Heart right ventricle (tissue), 16 donors: ENCODE measurements around the gene AACS. TPM values are rescaled to one million over a fixed set of nuclear protein-coding genes. Genes with fewer than 3 reads are reported as not detected.

Experiments
- ATAC-seq, 8 donors: fragments of 200-7000 bp; cut with Tn5 transposase; one replicate each; pipeline ENCODE4 v1.9.1; 2020; ENCODE audit warnings: mild to moderate bottlenecking in 8 of 8, moderate library complexity in 8 of 8, moderate number of reproducible peaks in 1 of 8
- DNase-seq, 2 donors: peaks; one replicate each; pipeline ENCODE4 v3.0.0-alpha.2; 2020
- H3K27ac ChIP-seq, 10 donors: fragments of 200-600 bp; sonication (generic) in 2 of 10; one replicate each; pipeline versions ENCODE4 v1.5.0 to v1.8.0; 2020 to 2022; ENCODE audit warnings: mild to moderate bottlenecking in 3 of 10
- H3K27me3 ChIP-seq, 7 donors: fragments of 200-600 bp; one replicate each; pipeline ENCODE4 v1.8.0; 2021 to 2022; ENCODE audit warnings: mild to moderate bottlenecking in 2 of 7
- H3K36me3 ChIP-seq, 9 donors: fragments of 200-600 bp; sonication (generic) in 1 of 9; one replicate each; pipeline versions ENCODE4 v1.5.0 to v1.8.0; 2020 to 2022; ENCODE audit warnings: mild to moderate bottlenecking in 2 of 9
- H3K4me1 ChIP-seq, 9 donors: fragments of 200-600 bp; sonication (generic) in 1 of 9; one replicate each; pipeline versions ENCODE4 v1.5.0 to v1.8.0; 2020 to 2022; ENCODE audit warnings: mild to moderate bottlenecking in 4 of 9
- H3K4me3 ChIP-seq, 10 donors: fragments of 200-600 bp; sonication (generic) in 2 of 10; one replicate each; pipeline versions ENCODE4 v1.5.0 to v1.8.0; 2020 to 2022; ENCODE audit warnings: mild to moderate bottlenecking in 7 of 10, moderate library complexity in 2 of 10
- H3K9me3 ChIP-seq, 11 donors: fragments of 200-600 bp in 10 of 11; sonication (generic) in 2 of 11; one replicate each; pipeline versions ENCODE4 v1.5.0 to v1.8.0; 2013 to 2022; ENCODE audit warnings: mild to moderate bottlenecking in 2 of 11, control low read depth in 1 of 11, moderate library complexity in 1 of 11
- CTCF ChIP-seq, 9 donors: fragments of 200-600 bp; sonication (generic) in 2 of 9; IDR thresholded peaks; one replicate each; pipeline versions ENCODE4 v1.5.0 to v1.8.0; 2021 to 2022; ENCODE audit warnings: antibody characterized with exemption in 9 of 9, mild to moderate bottlenecking in 5 of 9, moderate library complexity in 1 of 9
- WGBS, 2 donors: extraction: QIAGEN DNeasy Blood & Tissue Kit; methylation state at CpG; one replicate each; pipeline ENCODE4 v1.1.7; 2013; ENCODE audit warnings: inconsistent platforms in 1 of 2; 5-methylcytosine and 5-hydroxymethylcytosine counted together
- intact Hi-C, 10 donors: fragments of 100-400 bp; cut with DNase I; formaldehyde crosslinking; loops; one replicate each; pipeline versions ENCODE4 v1.11.1 to v1.14.2; 2022
- polyA plus RNA-seq, 2 donors: library from polyadenylated mRNA; stranded (reverse); fragments of 200-250 nt; gene quantifications; one replicate each; pipeline ENCODE4 v1.2.3, GENCODE V29; 2013
- total RNA-seq, 10 donors: library from RNA; stranded (reverse); fragmentation: NEBNext Ultra II Directional in 3 of 10; extraction: Animal tissue kit (Norgen Biotek cat#: 25700) in 3 of 10; gene quantifications; one replicate each; pipeline versions ENCODE4 v1.2.1 to v1.2.4, GENCODE V29; 2021 to 2023
- donor health status: Arrhythmogenic right ventricular cardiomyopathy.
- donor health status: ischemic (EF 13 %, LVEDD 7.1; RV severe dilation, severe dysfunction).
- donor health status: healthy with polysubstance abuse.
- donor health status: DM: no; HTN: yes; CAD: no.
- donor health status: DM: no; HTN: no; CAD: no.
- donor health status: ischemic (EF 25% LVEDD 6.9; RV normal size, moderate dysfunction).
- donor health status: ischemic (EF 25% LVEDD 5.7; RV mildly dilated, moderate dysfunction).
- donor health status: healthy.
- donor health status: DM: yes; HTN: yes; CAD: no.
- donor health status: Ischemic cardiomyopathy.
- donor health status: ischemic (EF 35%, LVEDD 5.7; RV mildly dilated, moderate dysfunction).
- donor health status: nonischemic (EF 11% LVEDD 7.7; RV severe dilation, severe dysfunction).
- donor health status: DM: yes; HTN: yes; CAD: no.
- donor health status: PGD.
- donor health status: ischemic (EF 29% LVEDD 5.4; RV normal size, mild dysfunction).
- donor health status: nonischemic (EF 23%, LVEDD 6.1; RV moderate dilation, normal function).

The AACS gene
- total and polyA plus RNA-seq, 12 donors = 8.5 to 19.4 (median 12.1) TPM

GRCh38 chr12:125162489-125163028, 97.3 kb downstream of the AACS start:
- H3K36me3 ChIP-seq = no peaks in the 10 kb centered on the region
- 85 to 89% methylated on average over 15 of the region's 15 CpGs for WGBS, 2 donors
- no peak for TF ChIP-seq CTCF (IDR thresholded peaks at IDR 0.05)
- H3K4me3 ChIP-seq = no peak overlapping the region
- no peaks in the 10 kb centered on the region for H3K4me1 ChIP-seq
- no peak for ATAC-seq
- DNase-seq = no peak
- intact Hi-C loops = no loop called here
- H3K27me3 ChIP-seq = peaks cover 0 to 5% (median 0%) of the 10 kb centered on the region in 7 donors
- H3K9me3 ChIP-seq = peaks cover 0 to 1% (median 0%) of the 10 kb centered on the region in 11 donors
- no peak overlapping the region for H3K27ac ChIP-seq

- no peak for TF ChIP-seq CTCF (IDR thresholded peaks at IDR 0.05)
- Histone ChIP-seq H3K9me3 (no peaks in the 10 kb centered on the region), H3K27me3 (peaks cover 0 to 5% (median 0%) of the 10 kb centered on the region in 7 donors), H3K36me3 (no peaks in the 10 kb centered on the region), H3K27ac (no peak overlapping the region), H3K4me1 (no peaks in the 10 kb centered on the region), H3K4me3 (no peak overlapping the region)
- ATAC-seq (no peak), DNase-seq (no peak)
- intact Hi-C loops = no loop called here
- 84 to 88% methylated on average over 12 of the region's 12 CpGs for WGBS, 2 donors
Measured at GRCh38 chr12:125163148-125163547, 97.9 kb downstream of the AACS start.

- H3K9me3 ChIP-seq = peaks cover 0 to 5% (median 0%) of the 10 kb centered on the region in 11 donors
- ATAC-seq = no peak
- no peaks in the 10 kb centered on the region for H3K4me1 ChIP-seq
- DNase-seq = no peak
- no peaks in the 10 kb centered on the region for H3K36me3 ChIP-seq
- TF ChIP-seq CTCF (IDR thresholded peaks at IDR 0.05) = no peak
- no peak overlapping the region for H3K27ac ChIP-seq
- 87 to 94% methylated on average over 8 of the region's 8 CpGs for WGBS, 2 donors
- intact Hi-C loops = no loop called here
- peaks cover 0 to 5% (median 0%) of the 10 kb centered on the region in 7 donors for H3K27me3 ChIP-seq
- no peak overlapping the region for H3K4me3 ChIP-seq
Measured at GRCh38 chr12:125164541-125164940, 99.3 kb downstream of the AACS start.

DNA sequence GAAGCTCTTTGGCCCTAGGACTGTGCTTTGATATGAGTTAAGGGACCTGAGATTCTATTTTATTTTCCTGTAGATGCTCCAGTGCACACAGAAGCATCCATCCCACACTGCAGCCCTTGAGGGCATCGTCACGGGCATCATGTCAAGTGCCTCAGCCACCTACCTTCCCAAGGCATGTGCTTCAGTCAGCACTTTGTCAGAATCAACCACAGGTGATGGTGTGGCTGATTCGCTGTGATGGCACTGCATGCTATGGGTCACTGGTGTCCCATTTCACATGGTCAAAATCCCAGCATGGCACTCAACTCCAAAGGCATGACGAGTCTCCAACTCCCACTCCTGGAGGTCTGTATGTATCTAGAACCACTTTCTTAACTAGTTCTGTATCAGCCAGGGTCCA, 100.8 kb downstream of the AACS start:
- H3K9me3 ChIP-seq = peaks cover 0 to 8% (median 0%) of the 10 kb centered on the region in 11 donors
- peaks cover 0 to 5% (median 0%) of the 10 kb centered on the region in 7 donors for H3K27me3 ChIP-seq
- H3K4me1 ChIP-seq = peaks cover 0 to 4% (median 0%) of the 10 kb centered on the region in 9 donors
- no peak overlapping the region for H3K4me3 ChIP-seq
- H3K27ac ChIP-seq = no peak overlapping the region
- no peak for ATAC-seq
- TF ChIP-seq CTCF (IDR thresholded peaks at IDR 0.05) = no peak
- no peak for DNase-seq
- H3K36me3 ChIP-seq = no peaks in the 10 kb centered on the region
- intact Hi-C loops = no loop called here
- WGBS, 2 donors = 85 to 88% methylated on average over 4 of the region's 4 CpGs
